Endodermal cell (in vitro differentiated cells): ENCODE measurements around the gene FARSA. TPM values are rescaled to one million over a fixed set of nuclear protein-coding genes. Genes with fewer than 3 reads are reported as not detected.
A peak's percentile ranks its signal among the peaks of the same experiment; 100 is the strongest.

ENCODE experiments used
- DNase-seq: peaks from one replicate; pipeline ENCODE4 v3.0.0-alpha.2; 2017
- H3K27ac ChIP-seq: 2 replicates; pipeline ENCODE4 v1.5.1; 2013; ENCODE audit warnings: mild to moderate bottlenecking, low read depth, low read length, moderate library complexity
- H3K27me3 ChIP-seq: 2 replicates; pipeline ENCODE4 v1.6.1; 2013; ENCODE audit warnings: mild to moderate bottlenecking, low read length, moderate library complexity; ENCODE audit not compliant: insufficient read depth, control insufficient read depth, poor library complexity, severe bottlenecking
- H3K36me3 ChIP-seq: 2 replicates; pipeline ENCODE4 v1.7.0; 2013; ENCODE audit warnings: mild to moderate bottlenecking, low read length, moderate library complexity; ENCODE audit not compliant: control insufficient read depth, insufficient read depth
- H3K4me1 ChIP-seq: one replicate; pipeline ENCODE4 v1.7.0; 2013; ENCODE audit warnings: low read length; ENCODE audit not compliant: control insufficient read depth, insufficient read depth
- H3K4me3 ChIP-seq: 2 replicates; pipeline ENCODE4 v1.5.1; 2013; ENCODE audit warnings: mild to moderate bottlenecking, low read length, moderate library complexity
- H3K9ac ChIP-seq: 2 replicates; pipeline ENCODE4 v1.6.1; 2013; ENCODE audit warnings: mild to moderate bottlenecking, low read length, moderate library complexity; ENCODE audit not compliant: poor library complexity, severe bottlenecking; ENCODE audit errors: extremely low read depth
- H3K9me3 ChIP-seq: 2 replicates; pipeline ENCODE4 v1.6.1; 2013; ENCODE audit warnings: mild to moderate bottlenecking, low read length, moderate library complexity; ENCODE audit not compliant: control insufficient read depth
- H3K27ac Mint-ChIP-seq: 2 replicates; pipeline ENCODE4 v1.8.0; 2020; ENCODE audit warnings: mixed read lengths
- H3K27me3 Mint-ChIP-seq: 2 replicates; pipeline ENCODE4 v1.8.0; 2021; ENCODE audit warnings: mild to moderate bottlenecking, mixed read lengths; ENCODE audit not compliant: insufficient read depth
- H3K36me3 Mint-ChIP-seq: 2 replicates; pipeline ENCODE4 v1.8.0; 2020; ENCODE audit warnings: low read depth, mixed read lengths
- H3K4me1 Mint-ChIP-seq: 2 replicates; pipeline ENCODE4 v1.8.0; 2020; ENCODE audit warnings: mixed read lengths
- H3K4me3 Mint-ChIP-seq: 2 replicates; pipeline ENCODE4 v1.8.0; 2020; ENCODE audit warnings: mild to moderate bottlenecking, moderate library complexity, mixed read lengths
- H3K9me3 Mint-ChIP-seq: 2 replicates; pipeline ENCODE4 v1.8.0; 2020; ENCODE audit warnings: mild to moderate bottlenecking, mixed read lengths
- CTCF ChIP-seq: fragments of 200-600 bp; sonication (generic); conservative IDR thresholded peaks from 2 replicates; pipeline ENCODE4 v1.5.0; 2021; ENCODE audit warnings: antibody characterized with exemption, mild to moderate bottlenecking
- whole genome bisulfite sequencing, 2 experiments: methylation state at CpG; one replicate each; pipeline versions ENCODE4 v1.1.5 to v1.1.7; 2013; ENCODE audit warnings: missing lambda C conversion rate in 2 of 2, mixed read lengths in 1 of 2; ENCODE audit not compliant: insufficient coverage in 1 of 2, insufficient read length in 1 of 2; 5-methylcytosine and 5-hydroxymethylcytosine counted together
- total RNA-seq, 2 donors: library from RNA; stranded (reverse); fragmentation: NEBNext Ultra II Directional in 1 of 2; extraction: Animal tissue kit (Norgen Biotek cat#: 25700) in 1 of 2; gene quantifications; 2 replicates in 1 of 2; 3 replicates in 1 of 2; pipeline ENCODE4 v1.2.1, GENCODE V29; 2021

The FARSA gene
- total RNA-seq, 2 donors from 2014 or later = 65.1 to 70.8 TPM

GRCh38 chr19:12946092-12946721, 12.7 kb upstream of the FARSA start:
- no peaks in the 10 kb centered on the region for H3K4me1 ChIP-seq
- Mint-ChIP-seq H3K4me1 (peaks cover 10% of the 10 kb centered on the region), H3K27me3 (no peaks in the 10 kb centered on the region), H3K9me3 (no peaks in the 10 kb centered on the region), H3K36me3 (peaks cover 73% of the 10 kb centered on the region), H3K27ac (peak overlapping the region; percentile 97), H3K4me3 (peak overlapping the region; percentile 85)
- no peaks in the 10 kb centered on the region for H3K27me3 ChIP-seq
- H3K9ac ChIP-seq = peak overlapping the region; percentile 84
- no peak for TF ChIP-seq CTCF
- no peaks in the 10 kb centered on the region for H3K9me3 ChIP-seq
- peak; percentile 96 for DNase-seq
- peak overlapping the region; percentile 97 for H3K27ac ChIP-seq
- 0 to 1% methylated on average over 28 to 40 of the region's 40 CpGs for WGBS, 2 experiments
- peaks cover 69% of the 10 kb centered on the region for H3K36me3 ChIP-seq
- H3K4me3 ChIP-seq = peak overlapping the region; percentile 84

- 0% methylated on average over 1 to 62 of the region's 62 CpGs for WGBS, 2 experiments
- H3K4me1 ChIP-seq = no peaks in the 10 kb centered on the region
- Mint-ChIP-seq H3K27ac (peak within 1 kb of the TSS; percentile 97), H3K36me3 (peaks cover 73% of the 10 kb centered on the region), H3K4me3 (peak within 1 kb of the TSS; percentile 85), H3K27me3 (no peaks in the 10 kb centered on the region), H3K4me1 (peaks cover 14% of the 10 kb centered on the region), H3K9me3 (no peaks in the 10 kb centered on the region)
- DNase-seq = peak; percentile 99
- H3K4me3 ChIP-seq = peak within 1 kb of the TSS; percentile 84
- no peaks in the 10 kb centered on the region for H3K9me3 ChIP-seq
- peak within 1 kb of the TSS; percentile 84 for H3K9ac ChIP-seq
- TF ChIP-seq CTCF = no peak
- H3K36me3 ChIP-seq = peaks cover 69% of the 10 kb centered on the region
- H3K27ac ChIP-seq = peak within 1 kb of the TSS; percentile 97
- H3K27me3 ChIP-seq = no peaks in the 10 kb centered on the region
Measured at GRCh38 chr19:12945479-12946091, 12.1 kb upstream of the FARSA start, which contains the start of gene RAD23A. RAD23A (plus strand) TSS chr19:12945862; CDS start chr19:12945949, 87 bp downstream.

- Mint-ChIP-seq H3K4me1 (peaks cover 28% of the 10 kb centered on the region), H3K36me3 (peaks cover 75% of the 10 kb centered on the region), H3K4me3 (peak overlapping the region; percentile 5), H3K27me3 (no peaks in the 10 kb centered on the region), H3K9me3 (no peaks in the 10 kb centered on the region), H3K27ac (no peak overlapping the region)
- Histone ChIP-seq H3K27ac (peak overlapping the region; percentile 47), H3K4me1 (peaks cover 5% of the 10 kb centered on the region), H3K36me3 (peaks cover 72% of the 10 kb centered on the region), H3K4me3 (peak overlapping the region; percentile 84), H3K9ac (no peak overlapping the region), H3K9me3 (no peaks in the 10 kb centered on the region), H3K27me3 (no peaks in the 10 kb centered on the region)
- TF ChIP-seq CTCF = no peak
- 87% methylated on average over 2 of the region's 2 CpGs; no CpG with 5 or more reads in 1 of the 2 experiments for WGBS, 2 experiments
- no peak for DNase-seq
Measured at GRCh38 chr19:12944104-12944674, 10.7 kb upstream of the FARSA start.
